ENCODE data around the gene ARMC6. TPM values are rescaled to one million over a fixed set of nuclear protein-coding genes. Genes with fewer than 3 reads are reported as not detected.

Gene ARMC6
- total and polyA plus RNA-seq, 2 of the 13 experiments (the other 11 are each of a cell fraction or from before 2014, with no cell fraction given): 16.2 to 36.8 TPM

- TF ChIP-seq, protein P1, sequence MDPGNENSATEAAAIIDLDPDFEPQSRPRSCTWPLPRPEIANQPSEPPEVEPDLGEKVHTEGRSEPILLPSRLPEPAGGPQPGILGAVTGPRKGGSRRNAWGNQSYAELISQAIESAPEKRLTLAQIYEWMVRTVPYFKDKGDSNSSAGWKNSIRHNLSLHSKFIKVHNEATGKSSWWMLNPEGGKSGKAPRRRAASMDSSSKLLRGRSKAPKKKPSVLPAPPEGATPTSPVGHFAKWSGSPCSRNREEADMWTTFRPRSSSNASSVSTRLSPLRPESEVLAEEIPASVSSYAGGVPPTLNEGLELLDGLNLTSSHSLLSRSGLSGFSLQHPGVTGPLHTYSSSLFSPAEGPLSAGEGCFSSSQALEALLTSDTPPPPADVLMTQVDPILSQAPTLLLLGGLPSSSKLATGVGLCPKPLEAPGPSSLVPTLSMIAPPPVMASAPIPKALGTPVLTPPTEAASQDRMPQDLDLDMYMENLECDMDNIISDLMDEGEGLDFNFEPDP (CRISPR knock-in tag; conservative IDR thresholded peaks at IDR 0.05): no peak
- TF ChIP-seq ZNF430 (CRISPR knock-in tag; IDR thresholded peaks at IDR 0.05) (no peak), RARA (CRISPR knock-in tag; IDR thresholded peaks at IDR 0.05) (no peak), ARID4A (CRISPR knock-in tag; IDR thresholded peaks at IDR 0.05; ENCODE audit: borderline replicate concordance) (no peak), XBP1 (CRISPR knock-in tag; IDR thresholded peaks at IDR 0.05) (no peak), ZIK1 (CRISPR knock-in tag; IDR thresholded peaks at IDR 0.05; ENCODE audit: borderline replicate concordance, low read depth) (no peak), NR0B2 (CRISPR knock-in tag; IDR thresholded peaks at IDR 0.05) (no peak), HNRNPUL1 (IDR thresholded peaks at IDR 0.05; ENCODE audit: low read depth, low read length) (no peak), ZNF136 (CRISPR knock-in tag; IDR thresholded peaks at IDR 0.05; ENCODE audit: low read depth) (no peak)
Measured at GRCh38 chr19:18987456-18987855, 45.9 kb upstream of the ARMC6 start (continued).

Measured in HepG2 (cell line).